Posterior vena cava (tissue), 2 donors: ENCODE data around the gene C11orf68. TPM values are rescaled to one million over a fixed set of nuclear protein-coding genes. Genes with fewer than 3 reads are reported as not detected.

Experiments
- DNase-seq: peaks from one replicate; pipeline ENCODE4 v3.0.0-alpha.2; 2020; ENCODE audit warnings: low spot score
- intact Hi-C, 2 donors: fragments of 100-400 bp; cut with DNase I; formaldehyde crosslinking; loops; one replicate each; pipeline versions ENCODE4 v1.14.1 to v1.14.2; 2022 to 2023
- total RNA-seq, 2 donors: library from RNA; stranded (reverse); fragmentation: NEBNext Ultra II Directional; extraction: Animal tissue kit (Norgen Biotek cat#: 25700); gene quantifications; one replicate each; pipeline ENCODE4 v1.2.1, GENCODE V29; 2021
- donor health status: DM: yes; HTN: yes; CAD: no.
- donor health status: DM: yes; HTN: yes; CAD: no.

The C11orf68 gene
- total RNA-seq, 2 donors from 2014 or later: 35.7 to 36.0 TPM

GRCh38 chr11:65919573-65920371 is 910 bp upstream of the C11orf68 start:
- DNase-seq: no peak
- intact Hi-C loops: loop anchor here in 1 of 2 donors (5.0 kb wide), 2 partner anchors 43 to 58 kb away; partner anchors contain the start of gene SART1

- DNase-seq: peak; percentile 100
- intact Hi-C loops: no loop called here
Observed at GRCh38 chr11:65919141-65919572, 295 bp upstream of the C11orf68 start, which contains the start of gene DRAP1. DRAP1 (plus strand) TSS chr11:65919426; CDS start chr11:65919502, 76 bp downstream.

GRCh38 chr11:65917434-65918210 is 1.2 kb downstream of the C11orf68 start:
- DNase-seq: peak; percentile 78
- intact Hi-C loops: no loop called here

- intact Hi-C loops: no loop called here
- no peak for DNase-seq
Observed at GRCh38 chr11:65917077-65917433, 1.8 kb downstream of the C11orf68 start.

- intact Hi-C loops: no loop called here
- DNase-seq: no peak
Observed at GRCh38 chr11:65916391-65916790, 2.5 kb downstream of the C11orf68 start.

GRCh38 chr11:65915821-65916251 is 3.0 kb downstream of the C11orf68 start:
- DNase-seq: peak; percentile 96
- intact Hi-C loops: no loop called here

GRCh38 chr11:65915101-65915820 is 3.6 kb downstream of the C11orf68 start:
- no peak for DNase-seq
- intact Hi-C loops: no loop called here

GRCh38 chr11:65912845-65913244 is 6.0 kb downstream of the C11orf68 start:
- intact Hi-C loops: no loop called here
- DNase-seq: peak; percentile 80

GRCh38 chr11:65911682-65912568 is 6.9 kb downstream of the C11orf68 start:
- intact Hi-C loops: no loop called here
- peak; percentile 90 for DNase-seq

GRCh38 chr11:65907878-65908277 is 11.0 kb downstream of the C11orf68 start:
- DNase-seq: no peak
- intact Hi-C loops: no loop called here

- no peak for DNase-seq
- intact Hi-C loops: no loop called here
Observed at GRCh38 chr11:65906602-65907001, 12.3 kb downstream of the C11orf68 start.

GRCh38 chr11:65903715-65904114 is 15.1 kb downstream of the C11orf68 start:
- intact Hi-C loops: no loop called here

GRCh38 chr11:65903068-65903481 is 15.8 kb downstream of the C11orf68 start:
- intact Hi-C loops: no loop called here
- DNase-seq: no peak

More at GRCh38 chr11:65903715-65904114, 15.1 kb downstream of the C11orf68 start:
- no peak for DNase-seq

GRCh38 chr11:65900899-65901180 is 18.0 kb downstream of the C11orf68 start:
- DNase-seq: no peak
- intact Hi-C loops: no loop called here

- peak; percentile 97 for DNase-seq
- intact Hi-C loops: no loop called here
Observed at GRCh38 chr11:65900125-65900898, 18.6 kb downstream of the C11orf68 start, which contains the start of gene FOSL1. FOSL1 (minus strand) TSS chr11:65900388; CDS start chr11:65900339, 49 bp downstream.

- intact Hi-C loops: no loop called here
- DNase-seq: peak; percentile 95
Observed at GRCh38 chr11:65899356-65900124, 19.3 kb downstream of the C11orf68 start.

- intact Hi-C loops: no loop called here
- DNase-seq: no peak
Observed at GRCh38 chr11:65898656-65899355, 20.1 kb downstream of the C11orf68 start.
